Smooth muscle cell of the coronary artery (primary cell): Measurements from ENCODE around the gene HAVCR1. TPM values are rescaled to one million over a fixed set of nuclear protein-coding genes. Genes with fewer than 3 reads are reported as not detected.

ENCODE experiments used
- total RNA-seq: library from RNA; depleted of rRNA; stranded (reverse); fragments of >200 nt; gene quantifications from 2 replicates; pipeline ENCODE4 v1.2.3, GENCODE V29; 2014; ENCODE audit warnings: low replicate concordance

The HAVCR1 gene
- not detected in 2 replicates for total RNA-seq

GRCh38 chr5:157059093-157059539 lies at the start of gene HAVCR1:
Gene HAVCR1, minus strand, starts transcription at chr5:157059116. Its CDS starts 1,173 bp downstream, at chr5:157057943.

Other genes starting within 250 kb of the HAVCR1 start
- 0.12 and 0.23 TPM in 2 replicates for gene PPP1R2B, start 208.8 kb downstream of the HAVCR1 start, total RNA-seq
- not detected in 2 replicates for gene TIMD4, start 95.9 kb downstream of the HAVCR1 start, total RNA-seq
- 0.30 and 6.9 TPM in 2 replicates for gene HAVCR2, start 49.9 kb upstream of the HAVCR1 start, total RNA-seq
- gene MED7, start 83.7 kb upstream of the HAVCR1 start, total RNA-seq = 4.3 and 6.4 TPM in 2 replicates
- not detected in 2 replicates for gene GARIN3, start 107.1 kb upstream of the HAVCR1 start, total RNA-seq
- gene ITK, start 121.7 kb upstream of the HAVCR1 start, total RNA-seq = not detected in 2 replicates
- gene CYFIP2, start 207.0 kb upstream of the HAVCR1 start, total RNA-seq = 5.8 and 23.4 TPM in 2 replicates